ENCODE data around the gene AP2A2.

DNA sequence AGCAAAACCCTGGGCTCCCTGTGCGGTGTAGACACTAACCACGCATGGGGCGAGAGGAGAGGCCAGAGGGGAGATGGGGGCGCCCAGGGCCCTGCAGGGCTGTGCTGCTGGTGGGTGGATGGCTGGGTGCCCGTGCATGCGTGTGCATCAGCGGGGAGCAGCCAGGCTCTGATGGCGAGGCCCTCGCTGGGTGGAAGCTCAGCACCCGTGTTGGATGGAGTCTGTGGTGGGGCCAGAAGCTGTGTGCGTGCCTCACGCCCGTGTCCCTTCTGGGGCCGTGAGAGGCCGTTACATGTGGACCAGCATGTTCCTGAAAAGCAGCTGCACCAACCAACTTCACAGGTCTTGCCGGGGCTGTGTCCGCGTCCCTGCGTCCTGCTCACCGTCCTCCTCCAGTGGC lies 77.5 kb downstream of the AP2A2 start:
- no peak for TF ChIP-seq EP300 (IDR thresholded peaks at IDR 0.05)
- TF ChIP-seq, protein P1, sequence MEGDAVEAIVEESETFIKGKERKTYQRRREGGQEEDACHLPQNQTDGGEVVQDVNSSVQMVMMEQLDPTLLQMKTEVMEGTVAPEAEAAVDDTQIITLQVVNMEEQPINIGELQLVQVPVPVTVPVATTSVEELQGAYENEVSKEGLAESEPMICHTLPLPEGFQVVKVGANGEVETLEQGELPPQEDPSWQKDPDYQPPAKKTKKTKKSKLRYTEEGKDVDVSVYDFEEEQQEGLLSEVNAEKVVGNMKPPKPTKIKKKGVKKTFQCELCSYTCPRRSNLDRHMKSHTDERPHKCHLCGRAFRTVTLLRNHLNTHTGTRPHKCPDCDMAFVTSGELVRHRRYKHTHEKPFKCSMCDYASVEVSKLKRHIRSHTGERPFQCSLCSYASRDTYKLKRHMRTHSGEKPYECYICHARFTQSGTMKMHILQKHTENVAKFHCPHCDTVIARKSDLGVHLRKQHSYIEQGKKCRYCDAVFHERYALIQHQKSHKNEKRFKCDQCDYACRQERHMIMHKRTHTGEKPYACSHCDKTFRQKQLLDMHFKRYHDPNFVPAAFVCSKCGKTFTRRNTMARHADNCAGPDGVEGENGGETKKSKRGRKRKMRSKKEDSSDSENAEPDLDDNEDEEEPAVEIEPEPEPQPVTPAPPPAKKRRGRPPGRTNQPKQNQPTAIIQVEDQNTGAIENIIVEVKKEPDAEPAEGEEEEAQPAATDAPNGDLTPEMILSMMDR (IDR thresholded peaks at IDR 0.05), result no peak
